Tongue (tissue), 2 donors: ENCODE measurements around the gene SCT. TPM values are rescaled to one million over a fixed set of nuclear protein-coding genes. Genes with fewer than 3 reads are reported as not detected.

Experiments
- DNase-seq: peaks from one replicate; pipeline ENCODE4 v3.0.0-alpha.2; 2015
- total RNA-seq: library from RNA; depleted of rRNA; stranded (reverse); fragments of >200 nt; gene quantifications from one replicate; pipeline ENCODE4 v1.2.3, GENCODE V29; 2014

SCT gene
- total RNA-seq, 1 donor from 2014 or later = 21.6 TPM

- DNase-seq = no peak
These were observed 40.3 kb downstream of the SCT start for GRCh38 chr11:586376-587316.

- no peak for DNase-seq
These were observed 42.7 kb downstream of the SCT start for GRCh38 chr11:584287-584686.

- DNase-seq = no peak
These were observed 45.2 kb downstream of the SCT start for GRCh38 chr11:581752-582151.

GRCh38 chr11:581342-581741 is 45.6 kb downstream of the SCT start:
- no peak for DNase-seq

GRCh38 chr11:579830-580601 is 47.0 kb downstream of the SCT start:
- DNase-seq = no peak

GRCh38 chr11:578276-579035 is 48.5 kb downstream of the SCT start:
- no peak for DNase-seq

GRCh38 chr11:577611-577894 is 49.4 kb downstream of the SCT start:
- DNase-seq = no peak

- DNase-seq = no peak
These were observed 50.0 kb downstream of the SCT start for GRCh38 chr11:576811-577610.

Other genes starting within 250 kb of the SCT start
- gene PKP3, start 233.0 kb downstream of the SCT start, total RNA-seq = 39.2 TPM
- gene SIGIRR, start 212.2 kb downstream of the SCT start, total RNA-seq = 10.7 TPM
- gene ANO9, start 185.2 kb downstream of the SCT start, total RNA-seq = 2.1 TPM
- 20.1 TPM for gene PTDSS2, start 176.9 kb downstream of the SCT start, total RNA-seq
- gene RNH1, start 119.9 kb downstream of the SCT start, total RNA-seq = 155 TPM
- gene HRAS, start 91.6 kb downstream of the SCT start, total RNA-seq = 50.7 TPM
- 2.1 TPM for gene LRRC56, start 89.7 kb downstream of the SCT start, total RNA-seq
- gene LMNTD2, start 66.4 kb downstream of the SCT start, total RNA-seq = 0.82 TPM
- gene RASSF7, start 66.2 kb downstream of the SCT start, total RNA-seq = 7.3 TPM
- 26.5 TPM for gene PHRF1, start 50.7 kb downstream of the SCT start, total RNA-seq
- 12.5 TPM for gene IRF7, start 11.2 kb downstream of the SCT start, total RNA-seq
- not detected for gene CDHR5, start 2.2 kb downstream of the SCT start, total RNA-seq
- not detected for gene DRD4, start 10.1 kb upstream of the SCT start, total RNA-seq
- 18.8 TPM for gene DEAF1, start 68.0 kb upstream of the SCT start, total RNA-seq
- 10.1 TPM for gene TMEM80, start 68.6 kb upstream of the SCT start, total RNA-seq
- gene EPS8L2, start 79.0 kb upstream of the SCT start, total RNA-seq = 88.3 TPM
- gene TALDO1, start 120.3 kb upstream of the SCT start, total RNA-seq = 79.3 TPM
- gene GATD1, start 150.3 kb upstream of the SCT start, total RNA-seq = 17.4 TPM
- gene CEND1, start 162.9 kb upstream of the SCT start, total RNA-seq = not detected
- 7.5 TPM for gene SLC25A22, start 171.1 kb upstream of the SCT start, total RNA-seq
- 13.4 TPM for gene PIDD1, start 178.1 kb upstream of the SCT start, total RNA-seq
- 259 TPM for gene RPLP2, start 182.8 kb upstream of the SCT start, total RNA-seq
- gene PNPLA2, start 191.7 kb upstream of the SCT start, total RNA-seq = 29.8 TPM
- 22.6 TPM for gene CRACR2B, start 200.7 kb upstream of the SCT start, total RNA-seq
- gene CD151, start 205.8 kb upstream of the SCT start, total RNA-seq = 181 TPM
- 11.9 TPM for gene POLR2L, start 215.3 kb upstream of the SCT start, total RNA-seq
- 44.6 TPM for gene TSPAN4, start 215.7 kb upstream of the SCT start, total RNA-seq